ENCODE data around the gene TOR1B.

DNA sequence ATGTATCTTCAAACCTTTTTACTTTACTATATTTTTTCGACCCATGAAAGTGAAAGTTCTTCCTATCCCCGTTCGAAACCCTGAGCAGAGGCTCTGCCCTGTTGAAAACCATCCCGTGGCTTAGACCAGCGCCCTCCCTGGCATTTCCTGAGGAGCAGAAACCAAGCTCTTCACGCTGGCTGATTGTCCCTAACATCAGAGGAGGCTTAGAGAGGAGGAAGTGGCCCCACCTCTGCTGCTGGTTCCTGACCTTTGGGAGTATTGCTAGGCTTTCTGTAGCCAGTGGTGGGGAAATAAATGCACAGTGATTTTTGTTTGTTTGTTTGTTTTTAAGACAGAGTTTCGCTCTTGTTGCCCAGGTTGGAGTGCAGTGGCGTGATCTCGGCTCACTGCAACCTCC, 45.9 kb upstream of the TOR1B start:
- TF ChIP-seq, protein P1, sequence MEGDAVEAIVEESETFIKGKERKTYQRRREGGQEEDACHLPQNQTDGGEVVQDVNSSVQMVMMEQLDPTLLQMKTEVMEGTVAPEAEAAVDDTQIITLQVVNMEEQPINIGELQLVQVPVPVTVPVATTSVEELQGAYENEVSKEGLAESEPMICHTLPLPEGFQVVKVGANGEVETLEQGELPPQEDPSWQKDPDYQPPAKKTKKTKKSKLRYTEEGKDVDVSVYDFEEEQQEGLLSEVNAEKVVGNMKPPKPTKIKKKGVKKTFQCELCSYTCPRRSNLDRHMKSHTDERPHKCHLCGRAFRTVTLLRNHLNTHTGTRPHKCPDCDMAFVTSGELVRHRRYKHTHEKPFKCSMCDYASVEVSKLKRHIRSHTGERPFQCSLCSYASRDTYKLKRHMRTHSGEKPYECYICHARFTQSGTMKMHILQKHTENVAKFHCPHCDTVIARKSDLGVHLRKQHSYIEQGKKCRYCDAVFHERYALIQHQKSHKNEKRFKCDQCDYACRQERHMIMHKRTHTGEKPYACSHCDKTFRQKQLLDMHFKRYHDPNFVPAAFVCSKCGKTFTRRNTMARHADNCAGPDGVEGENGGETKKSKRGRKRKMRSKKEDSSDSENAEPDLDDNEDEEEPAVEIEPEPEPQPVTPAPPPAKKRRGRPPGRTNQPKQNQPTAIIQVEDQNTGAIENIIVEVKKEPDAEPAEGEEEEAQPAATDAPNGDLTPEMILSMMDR (IDR thresholded peaks at IDR 0.05; ENCODE audit: insufficient read depth, low read length), result no peak
- TF ChIP-seq POLR2AphosphoS5 (IDR thresholded peaks at IDR 0.05; ENCODE audit: low read depth), result no peak

Data from HL-60 (cell line).